HG02981 (cell line): ENCODE data around the gene HES4.

Experiments
- ATAC-seq: cut with Tn5 transposase; IDR thresholded peaks from one replicate; pipeline ENCODE4 v1.9.1; 2021; ENCODE audit warnings: mild to moderate bottlenecking, moderate library complexity; ENCODE audit not compliant: unreplicated experiment

HES4 gene

GRCh38 chr1:953524-954320 is 46.2 kb downstream of the HES4 start:
- ATAC-seq = no peak

DNA sequence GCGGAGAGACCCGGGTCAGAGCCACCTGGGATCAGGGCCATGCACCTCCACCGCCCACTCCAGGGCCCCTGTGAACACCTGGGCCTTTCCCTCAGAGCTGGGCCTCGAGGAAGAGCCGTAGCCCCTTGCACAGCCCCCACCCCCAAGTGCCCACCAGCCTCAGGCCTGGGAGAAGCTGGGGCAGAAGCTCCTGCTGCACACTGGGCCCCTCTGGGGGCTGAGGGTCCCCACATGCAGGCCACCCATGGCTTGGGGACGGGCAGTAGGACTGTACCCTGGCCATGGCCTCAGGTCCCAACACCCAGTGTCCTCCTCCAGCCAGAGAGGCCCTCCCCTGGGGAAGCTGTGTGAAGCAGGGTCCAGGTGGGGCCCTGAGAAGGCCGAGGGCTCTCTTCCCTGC is 47.3 kb downstream of the HES4 start:
- no peak for ATAC-seq

DNA sequence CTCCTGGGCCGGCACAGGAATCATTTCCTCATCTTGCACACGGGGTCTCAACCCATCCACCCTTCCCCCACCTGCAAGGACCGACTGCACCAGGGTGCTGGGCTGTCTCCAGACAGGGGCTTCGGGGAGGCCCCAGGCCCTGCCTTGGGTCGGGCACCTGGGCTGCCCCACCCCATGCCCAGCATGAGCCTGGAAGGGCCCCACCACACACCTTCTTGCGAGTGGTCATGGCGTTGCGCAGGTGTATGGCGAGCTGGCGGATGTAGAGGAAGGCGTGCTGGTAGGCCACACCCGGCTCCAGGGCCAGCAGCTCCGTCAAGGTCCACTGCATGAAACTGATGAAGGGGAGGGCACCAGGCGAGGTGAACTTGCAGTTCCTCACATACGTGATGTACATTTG is 47.7 kb downstream of the HES4 start:
- ATAC-seq = no peak

DNA sequence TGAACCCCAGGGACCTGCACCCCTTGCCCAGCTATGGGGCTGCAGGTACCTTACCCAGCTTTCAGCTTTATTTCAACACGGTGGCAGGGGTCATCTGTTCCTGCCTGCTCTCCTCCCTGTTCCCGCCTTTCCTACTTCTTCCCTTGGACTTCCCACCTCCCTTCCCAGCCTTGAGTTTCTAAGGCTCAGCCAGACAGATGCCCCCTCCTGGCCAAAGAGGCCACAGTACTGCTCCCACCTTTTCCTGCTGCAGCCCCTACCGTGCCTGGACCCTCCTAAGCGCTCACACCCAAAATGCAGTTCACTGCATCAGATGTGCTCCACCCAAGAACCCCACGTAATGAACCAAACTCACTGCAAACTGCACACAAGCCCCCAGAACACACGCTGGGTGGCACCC is 48.5 kb downstream of the HES4 start:
- no peak for ATAC-seq

- no peak for ATAC-seq
Observed at GRCh38 chr1:950881-951280, 49.0 kb downstream of the HES4 start.

GRCh38 chr1:950268-950667 is 49.6 kb downstream of the HES4 start:
- no peak for ATAC-seq
